GM13976 (cell line): Measurements from ENCODE around the gene CLTRN.

Experiments
- DNase-seq: peaks from one replicate; pipeline ENCODE4 v3.0.0; 2012; ENCODE audit warnings: low spot score
- in situ Hi-C: fragments of 300-500 bp; cut with MboI; formaldehyde crosslinking; loops from one replicate; pipeline ENCODE4 v1.12.0; 2022; ENCODE audit warnings: low sequenced_read_pairs, mixed read lengths, inconsistent platforms; ENCODE audit not compliant: unreplicated experiment
- TF ChIP-seq, protein P1 (sequence below): IDR thresholded peaks from 2 replicates; pipeline ENCODE4 v1.5.1; 2012; ENCODE audit warnings: borderline replicate concordance, mild to moderate bottlenecking; ENCODE audit not compliant: insufficient read depth; ENCODE audit errors: extremely low read depth, missing control alignments, control extremely low read depth

The CLTRN gene

DNA sequence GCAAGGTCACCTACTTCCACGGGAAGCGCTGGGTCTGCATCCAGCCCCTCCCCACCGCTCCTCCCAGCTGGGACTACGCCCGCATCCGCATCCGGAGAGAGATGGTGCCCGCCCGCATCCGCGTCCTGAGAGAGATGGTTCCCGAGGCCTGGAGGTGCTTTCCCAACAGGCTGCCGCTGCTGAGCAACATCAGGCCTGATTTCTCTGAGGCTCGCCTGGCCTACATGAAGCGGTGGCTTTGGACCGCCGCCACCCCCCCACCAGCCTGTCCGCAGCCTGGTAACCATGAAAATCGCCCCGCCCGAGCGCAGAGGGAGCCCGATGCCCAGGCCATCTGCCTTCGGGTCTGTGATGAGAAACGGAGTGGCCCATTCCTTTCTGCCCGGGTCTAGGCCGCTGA is 18.1 kb downstream of the CLTRN start:
- in situ Hi-C loops = no loop called here
- no peak for DNase-seq
- TF ChIP-seq, protein P1, sequence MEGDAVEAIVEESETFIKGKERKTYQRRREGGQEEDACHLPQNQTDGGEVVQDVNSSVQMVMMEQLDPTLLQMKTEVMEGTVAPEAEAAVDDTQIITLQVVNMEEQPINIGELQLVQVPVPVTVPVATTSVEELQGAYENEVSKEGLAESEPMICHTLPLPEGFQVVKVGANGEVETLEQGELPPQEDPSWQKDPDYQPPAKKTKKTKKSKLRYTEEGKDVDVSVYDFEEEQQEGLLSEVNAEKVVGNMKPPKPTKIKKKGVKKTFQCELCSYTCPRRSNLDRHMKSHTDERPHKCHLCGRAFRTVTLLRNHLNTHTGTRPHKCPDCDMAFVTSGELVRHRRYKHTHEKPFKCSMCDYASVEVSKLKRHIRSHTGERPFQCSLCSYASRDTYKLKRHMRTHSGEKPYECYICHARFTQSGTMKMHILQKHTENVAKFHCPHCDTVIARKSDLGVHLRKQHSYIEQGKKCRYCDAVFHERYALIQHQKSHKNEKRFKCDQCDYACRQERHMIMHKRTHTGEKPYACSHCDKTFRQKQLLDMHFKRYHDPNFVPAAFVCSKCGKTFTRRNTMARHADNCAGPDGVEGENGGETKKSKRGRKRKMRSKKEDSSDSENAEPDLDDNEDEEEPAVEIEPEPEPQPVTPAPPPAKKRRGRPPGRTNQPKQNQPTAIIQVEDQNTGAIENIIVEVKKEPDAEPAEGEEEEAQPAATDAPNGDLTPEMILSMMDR = no peak

DNA sequence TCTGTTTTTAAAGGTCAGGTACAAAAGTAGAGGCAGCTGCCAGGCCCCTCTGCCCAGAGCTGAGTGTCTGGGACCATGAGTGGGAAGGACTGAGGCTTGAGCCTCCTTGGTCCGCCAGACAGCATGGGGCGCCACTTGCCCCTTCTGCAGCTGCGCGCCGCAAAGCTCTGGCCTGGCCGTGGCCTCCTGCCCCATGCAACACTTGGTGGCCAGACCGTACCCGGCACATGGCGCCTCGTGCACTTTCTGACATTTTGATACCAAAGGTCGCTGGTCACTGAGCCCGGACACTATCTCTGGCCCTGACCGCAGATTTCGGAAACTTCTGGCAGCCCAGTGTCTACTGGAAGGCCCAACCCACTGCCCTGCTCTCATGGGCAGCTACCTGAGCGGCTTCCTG is 18.6 kb downstream of the CLTRN start:
- TF ChIP-seq, protein P1 = no peak

DNA sequence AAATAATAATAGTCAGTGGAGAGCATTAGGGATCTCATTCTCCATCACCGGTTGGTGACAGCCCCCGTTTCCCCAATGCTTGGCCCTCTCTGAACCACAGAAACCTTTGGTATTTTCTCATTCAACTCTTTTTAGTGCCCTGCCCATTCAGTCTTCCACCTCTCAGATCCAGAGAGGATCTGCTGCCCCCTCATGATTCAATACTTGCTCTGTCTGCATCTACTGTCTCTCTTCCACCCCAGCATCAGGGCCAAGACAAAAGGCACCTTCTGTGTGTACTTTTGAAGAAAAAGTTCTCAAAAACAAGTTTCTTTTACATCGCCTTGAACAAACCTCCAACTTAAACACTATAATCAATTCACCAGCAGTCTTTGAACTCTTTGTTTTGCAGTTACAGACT is 19.3 kb downstream of the CLTRN start:
- DNase-seq = no peak
- TF ChIP-seq, protein P1 = no peak
- in situ Hi-C loops = no loop called here

More for the DNA sequence above, 18.6 kb downstream of the CLTRN start:
- DNase-seq = no peak
- in situ Hi-C loops = no loop called here

DNA sequence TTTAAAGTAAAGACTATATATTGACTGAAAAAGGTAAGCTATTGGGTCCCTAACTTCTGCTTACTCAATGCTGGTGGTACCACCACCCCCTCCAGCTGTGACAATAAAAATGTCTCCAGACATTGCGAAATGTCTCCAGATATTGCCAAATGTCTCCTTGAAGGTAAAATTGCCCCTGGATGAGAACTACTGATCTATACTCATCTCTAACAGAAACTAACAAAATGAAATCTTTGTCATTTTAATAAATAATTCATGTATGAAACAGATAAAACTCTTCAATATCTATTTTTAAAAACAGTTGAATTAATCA is 20.1 kb downstream of the CLTRN start:
- TF ChIP-seq, protein P1 = no peak
- in situ Hi-C loops = no loop called here
- DNase-seq = no peak

DNA sequence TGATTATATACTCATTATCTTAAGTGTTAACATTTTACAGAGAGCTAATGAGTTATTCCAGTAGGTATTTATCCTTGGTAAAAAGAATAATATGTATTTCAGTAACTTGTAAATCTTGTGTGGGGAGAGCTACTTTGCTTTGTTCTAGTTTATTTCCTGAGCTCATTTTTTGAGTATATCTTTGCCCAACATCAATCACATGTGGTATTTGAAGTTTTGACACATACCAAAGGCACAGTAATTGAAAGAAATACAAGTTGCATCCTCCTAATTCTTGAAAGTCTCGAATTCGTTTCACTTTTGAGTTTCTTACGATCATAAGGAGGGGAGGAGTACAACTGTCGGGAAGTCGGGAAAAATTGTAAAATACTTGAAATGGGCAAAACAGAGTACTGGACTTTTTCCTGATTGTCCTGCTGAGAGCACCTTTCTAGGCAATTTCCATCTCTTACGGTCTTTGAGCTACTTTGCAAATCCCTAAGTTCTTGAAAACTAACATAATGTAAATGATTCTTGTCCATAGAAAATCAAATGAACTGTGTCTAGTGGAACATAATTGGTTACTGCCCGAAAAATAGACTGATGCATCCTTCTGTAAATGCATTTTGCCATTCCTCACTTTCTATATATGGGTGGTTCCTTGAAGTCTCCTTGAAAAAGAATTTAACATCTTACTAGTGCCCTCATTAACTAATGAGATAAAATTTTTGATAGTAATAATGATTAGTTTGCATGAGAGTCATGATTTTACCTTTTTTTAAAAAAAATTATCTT is 20.6 kb downstream of the CLTRN start:
- in situ Hi-C loops = no loop called here
- DNase-seq = no peak
- TF ChIP-seq, protein P1 = no peak

DNA sequence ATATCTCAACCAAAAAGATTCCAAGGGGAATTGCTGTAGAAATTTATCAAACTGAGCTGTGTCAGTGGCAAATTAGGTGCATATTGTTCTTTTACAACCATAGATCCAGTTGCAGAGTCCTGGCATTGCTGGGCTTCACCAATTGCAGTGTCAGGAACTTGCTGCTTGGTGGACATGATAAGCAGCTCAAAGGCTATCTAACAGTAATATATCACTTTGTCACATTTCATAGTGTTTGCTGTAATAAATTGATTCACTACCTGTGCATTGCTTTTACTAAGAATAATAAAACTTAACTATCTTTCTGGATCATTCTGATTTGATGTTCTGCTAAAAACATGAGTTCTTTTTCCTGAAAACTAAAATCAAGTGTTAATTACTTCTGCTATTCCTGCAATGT is 33.0 kb downstream of the CLTRN start:
- DNase-seq = no peak
- in situ Hi-C loops = no loop called here
- TF ChIP-seq, protein P1 = no peak
